Ascending aorta (tissue), 2 donors: ENCODE results near the gene FOXN1. TPM values are rescaled to one million over a fixed set of nuclear protein-coding genes. Genes with fewer than 3 reads are reported as not detected.

ENCODE experiments used
- DNase-seq, 2 donors: peaks; one replicate each; pipeline ENCODE4 v3.0.0-alpha.2; 2019; ENCODE audit warnings: low spot score in 2 of 2
- H3K27ac ChIP-seq, 2 donors: fragments of 200-600 bp; sonication (generic); one replicate each; pipeline ENCODE4 v1.5.1; 2016 to 2017; ENCODE audit warnings: mild to moderate bottlenecking in 1 of 2
- H3K27me3 ChIP-seq: fragments of 200-600 bp; sonication (generic); one replicate; pipeline ENCODE4 v1.5.1; 2017
- H3K36me3 ChIP-seq, 2 donors: fragments of 200-600 bp; sonication (generic); one replicate each; pipeline ENCODE4 v1.5.1; 2016
- H3K4me1 ChIP-seq, 2 donors: fragments of 200-600 bp; sonication (generic); one replicate each; pipeline ENCODE4 v1.5.1; 2016 to 2017; ENCODE audit warnings: mild to moderate bottlenecking in 1 of 2
- H3K4me3 ChIP-seq, 2 donors: fragments of 200-600 bp; sonication (generic); one replicate each; pipeline ENCODE4 v1.5.1; 2016 to 2017; ENCODE audit warnings: mild to moderate bottlenecking in 1 of 2
- H3K9me3 ChIP-seq, 2 donors: fragments of 200-600 bp; sonication (generic); one replicate each; pipeline ENCODE4 v1.5.1; 2016
- CTCF ChIP-seq, 3 experiments: fragments of 200-600 bp in 2 of 3; fragments of 450-650 bp in 1 of 3; sonication (generic) in 2 of 3; IDR thresholded peaks; one replicate each; pipeline ENCODE4 v1.5.1; 2016 to 2019; ENCODE audit warnings: antibody characterized with exemption in 3 of 3, mild to moderate bottlenecking in 1 of 3, moderate library complexity in 1 of 3
- intact Hi-C: fragments of 100-400 bp; cut with DNase I; formaldehyde crosslinking; loops from one replicate; pipeline ENCODE4 v1.15.1; 2023
- total RNA-seq: library from RNA; depleted of rRNA; stranded (reverse); fragments of >200 nt; gene quantifications from one replicate; pipeline ENCODE4 v1.1.0, GENCODE V29; 2016

Gene FOXN1
- total RNA-seq, 1 donor from 2014 or later: not detected

- no peak for TF ChIP-seq CTCF (IDR thresholded peaks at IDR 0.05)
- peak overlapping the region in 1 of 2 donors; percentile 88 for H3K4me3 ChIP-seq
Measured at GRCh38 chr17:28553000-28553505, 46.9 kb downstream of the FOXN1 start.

GRCh38 chr17:28554565-28554964 lies 48.4 kb downstream of the FOXN1 start:
- intact Hi-C loops: no loop called here
- Histone ChIP-seq H3K27me3 (no peaks in the 10 kb centered on the region), H3K4me1 (peaks cover 3 to 11% of the 10 kb centered on the region in 2 donors), H3K27ac (no peak overlapping the region), H3K4me3 (no peak overlapping the region), H3K9me3 (no peaks in the 10 kb centered on the region), H3K36me3 (peaks cover 56 to 57% of the 10 kb centered on the region in 2 donors)
- DNase-seq: no peak
- no peak for TF ChIP-seq CTCF (IDR thresholded peaks at IDR 0.05)

More at GRCh38 chr17:28553000-28553505, 46.9 kb downstream of the FOXN1 start:
- DNase-seq: no peak
- Histone ChIP-seq H3K27me3 (no peaks in the 10 kb centered on the region), H3K36me3 (peaks cover 43 to 44% of the 10 kb centered on the region in 2 donors), H3K9me3 (no peaks in the 10 kb centered on the region), H3K4me1 (peaks cover 3 to 11% of the 10 kb centered on the region in 2 donors), H3K27ac (peak overlapping the region; percentile 21 to 59)
- intact Hi-C loops: loop anchor here (1.0 kb wide), 1 partner anchor 18 kb away; the partner anchor contains the start of gene PIGS

- no peak for TF ChIP-seq CTCF (IDR thresholded peaks at IDR 0.05)
- intact Hi-C loops: no loop called here
- no peaks in the 10 kb centered on the region for H3K9me3 ChIP-seq
- H3K4me3 ChIP-seq: no peak overlapping the region
- H3K4me1 ChIP-seq: peaks cover 3 to 11% of the 10 kb centered on the region in 2 donors
- DNase-seq: no peak
- peaks cover 61% of the 10 kb centered on the region in 2 donors for H3K36me3 ChIP-seq
- H3K27me3 ChIP-seq: no peaks in the 10 kb centered on the region
- no peak overlapping the region for H3K27ac ChIP-seq
Measured at GRCh38 chr17:28555022-28555421, 48.9 kb downstream of the FOXN1 start.

GRCh38 chr17:28563475-28563874 lies 57.3 kb downstream of the FOXN1 start:
- Histone ChIP-seq H3K36me3 (peaks cover 42 to 48% of the 10 kb centered on the region in 2 donors), H3K4me3 (no peak overlapping the region), H3K4me1 (no peaks in the 10 kb centered on the region), H3K27ac (no peak overlapping the region), H3K27me3 (no peaks in the 10 kb centered on the region), H3K9me3 (no peaks in the 10 kb centered on the region)
- intact Hi-C loops: no loop called here
- TF ChIP-seq CTCF (IDR thresholded peaks at IDR 0.05): no peak
- DNase-seq: no peak

- no peak for DNase-seq
- Histone ChIP-seq H3K9me3 (no peaks in the 10 kb centered on the region), H3K36me3 (peaks cover 11 to 14% of the 10 kb centered on the region in 2 donors), H3K27ac (no peak overlapping the region), H3K27me3 (no peaks in the 10 kb centered on the region), H3K4me1 (peaks cover 0 to 19% of the 10 kb centered on the region in 2 donors), H3K4me3 (no peak overlapping the region)
- intact Hi-C loops: no loop called here
- no peak for TF ChIP-seq CTCF (IDR thresholded peaks at IDR 0.05)
Measured at GRCh38 chr17:28567604-28568003, 61.5 kb downstream of the FOXN1 start.

- Histone ChIP-seq H3K27ac (no peak overlapping the region), H3K36me3 (no peaks in the 10 kb centered on the region), H3K9me3 (no peaks in the 10 kb centered on the region), H3K27me3 (no peaks in the 10 kb centered on the region), H3K4me3 (no peak overlapping the region), H3K4me1 (peaks cover 0 to 20% of the 10 kb centered on the region in 2 donors)
- DNase-seq: no peak
- TF ChIP-seq CTCF (IDR thresholded peaks at IDR 0.05): no peak
- intact Hi-C loops: no loop called here
Measured at GRCh38 chr17:28569446-28569845, 63.3 kb downstream of the FOXN1 start.
